G401 (cell line): Measurements from ENCODE around the gene MNAT1. TPM values are rescaled to one million over a fixed set of nuclear protein-coding genes. Genes with fewer than 3 reads are reported as not detected.

Experiments
- DNase-seq: peaks from one replicate; pipeline ENCODE4 v3.0.0-alpha.2; 2015; ENCODE audit warnings: low spot score
- in situ Hi-C: cut with HindIII; loops from 2 replicates; pipeline ENCODE4 v1.10.0; 2016; ENCODE audit warnings: low sequenced_read_pairs, mixed read lengths
- total RNA-seq: library from RNA; depleted of rRNA; stranded (reverse); fragments of >200 nt; shearing (Covaris generic); gene quantifications from 2 replicates; pipeline ENCODE4 v1.2.3, GENCODE V29; 2014

The MNAT1 gene
- total RNA-seq, 1 experiment from 2014 or later: 185 TPM

DNA sequence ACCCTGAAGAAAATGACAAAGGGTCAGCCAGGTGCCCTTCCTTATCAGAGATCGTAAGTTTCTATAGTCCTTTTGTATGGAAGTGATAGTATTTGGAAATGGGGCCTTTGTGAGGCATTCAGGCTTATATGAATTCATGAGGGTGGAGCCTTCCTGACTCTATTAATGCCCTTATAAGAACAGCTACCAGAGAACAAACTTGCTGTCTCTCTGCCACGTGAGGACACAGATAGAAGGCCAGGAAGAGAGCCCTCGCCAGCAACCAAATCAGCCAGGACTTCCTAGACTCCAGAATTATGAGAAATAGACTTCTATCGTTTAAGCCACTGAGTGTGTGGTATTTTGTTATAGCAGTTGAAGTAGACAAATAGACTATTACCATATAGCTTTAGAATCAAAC is 209.6 kb downstream of the MNAT1 start:
- DNase-seq: peak; percentile 3
- in situ Hi-C loops: no loop called here

DNA sequence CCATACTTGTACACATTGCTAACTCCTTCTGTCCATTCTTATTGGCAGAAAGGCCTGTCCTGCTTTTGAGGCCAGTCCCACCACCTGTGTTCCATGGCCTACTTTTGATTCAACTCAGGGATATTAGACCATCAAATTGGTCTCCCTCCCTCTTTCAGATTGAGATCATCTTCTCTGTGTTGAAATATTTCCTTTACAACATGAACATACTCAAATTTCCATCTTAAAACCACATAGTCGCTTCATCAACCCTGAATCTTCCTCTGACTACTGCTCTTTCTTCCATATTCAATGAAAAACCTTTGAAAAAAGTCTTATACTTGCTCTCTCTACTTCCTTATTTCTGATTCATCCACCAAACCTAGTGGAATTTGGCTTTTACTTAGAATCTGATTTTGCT is 211.4 kb downstream of the MNAT1 start:
- DNase-seq: peak; percentile 14
- in situ Hi-C loops: no loop called here

DNA sequence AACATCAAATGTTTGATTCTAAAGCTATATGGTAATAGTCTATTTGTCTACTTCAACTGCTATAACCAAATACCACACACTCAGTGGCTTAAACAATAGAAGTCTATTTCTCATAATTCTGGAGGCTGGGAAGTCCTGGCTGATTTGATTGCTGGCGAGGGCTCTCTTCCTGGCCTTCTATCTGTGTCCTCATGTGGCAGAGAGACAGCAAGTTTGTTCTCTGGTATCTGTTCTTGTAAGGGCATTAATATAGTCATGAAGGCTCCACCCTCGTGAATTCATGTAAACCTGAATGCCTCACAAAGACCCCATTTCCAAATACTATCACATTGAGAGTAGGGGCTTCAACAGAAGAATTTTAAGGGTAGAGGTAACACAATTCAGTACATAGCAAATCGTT is 212.2 kb downstream of the MNAT1 start:
- no peak for DNase-seq
- in situ Hi-C loops: no loop called here

DNA sequence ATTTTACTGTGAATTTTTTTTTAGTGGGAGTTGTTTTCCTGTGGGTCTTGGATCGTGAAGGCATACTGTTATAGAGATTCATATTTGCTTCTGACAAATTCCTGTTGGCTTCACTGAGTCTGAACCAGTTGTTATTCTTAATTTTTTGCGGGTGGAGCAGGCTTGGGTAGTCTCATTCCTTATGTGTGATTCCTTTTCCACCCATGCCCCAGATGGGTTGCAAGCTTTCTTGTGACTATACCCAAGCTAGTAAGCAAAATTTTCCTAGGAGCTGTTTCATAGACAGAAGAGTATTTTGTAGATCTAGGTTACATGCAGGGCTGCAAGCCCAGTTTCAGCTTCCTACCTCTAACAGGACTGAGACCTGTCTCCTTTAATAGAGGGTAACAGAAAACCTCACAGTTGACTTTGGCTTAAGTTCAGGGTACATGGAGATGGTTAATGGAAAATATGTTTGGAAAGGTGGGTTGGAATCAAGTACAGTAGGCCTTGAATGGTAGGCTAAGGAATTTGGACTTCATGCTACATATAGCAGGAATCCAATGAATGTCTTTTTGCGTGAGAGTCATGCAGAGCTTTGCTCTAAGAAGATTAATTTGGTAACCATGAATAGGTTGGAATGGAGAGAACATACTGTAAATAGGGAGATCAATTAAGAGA is 217.3 kb downstream of the MNAT1 start:
- in situ Hi-C loops: no loop called here
- no peak for DNase-seq

DNA sequence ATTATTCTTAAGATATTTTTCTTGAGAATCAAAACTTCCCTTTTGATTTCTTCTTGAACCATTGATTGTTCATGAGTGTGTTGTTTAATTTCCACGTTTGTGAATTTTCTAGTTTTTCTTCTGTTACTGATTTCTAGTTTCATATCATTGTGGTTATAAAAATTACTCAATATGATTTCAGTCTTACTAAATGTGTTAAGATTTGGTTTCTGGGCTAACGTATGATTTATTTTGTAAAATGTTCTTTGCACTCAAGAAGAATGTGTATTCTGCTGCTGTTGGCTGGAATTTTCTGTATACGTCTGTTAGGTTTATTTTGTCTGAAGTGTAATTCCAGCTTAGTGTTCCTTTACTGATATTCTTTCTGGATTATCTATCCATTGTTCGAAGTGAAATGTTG is 221.6 kb downstream of the MNAT1 start:
- DNase-seq: no peak
- in situ Hi-C loops: no loop called here

DNA sequence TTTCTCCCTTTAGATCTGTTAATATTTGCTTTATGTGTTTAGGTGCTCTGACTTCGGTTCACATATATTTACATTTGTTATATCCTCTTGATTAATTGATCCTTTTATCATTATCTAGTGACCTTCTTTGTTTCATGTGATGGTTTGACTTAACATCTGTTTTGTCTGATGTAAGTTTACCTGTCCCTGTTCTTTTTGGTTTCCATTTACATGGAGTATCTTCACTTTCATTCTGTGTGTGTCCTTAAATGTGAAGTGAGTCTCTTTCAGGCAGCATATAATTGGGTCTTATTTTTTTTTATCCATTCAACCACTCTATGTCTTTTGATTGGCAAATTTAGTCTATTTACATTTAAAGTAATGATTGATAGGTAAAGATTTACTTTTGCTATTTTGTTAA is 222.1 kb downstream of the MNAT1 start:
- no peak for DNase-seq
- in situ Hi-C loops: no loop called here

DNA sequence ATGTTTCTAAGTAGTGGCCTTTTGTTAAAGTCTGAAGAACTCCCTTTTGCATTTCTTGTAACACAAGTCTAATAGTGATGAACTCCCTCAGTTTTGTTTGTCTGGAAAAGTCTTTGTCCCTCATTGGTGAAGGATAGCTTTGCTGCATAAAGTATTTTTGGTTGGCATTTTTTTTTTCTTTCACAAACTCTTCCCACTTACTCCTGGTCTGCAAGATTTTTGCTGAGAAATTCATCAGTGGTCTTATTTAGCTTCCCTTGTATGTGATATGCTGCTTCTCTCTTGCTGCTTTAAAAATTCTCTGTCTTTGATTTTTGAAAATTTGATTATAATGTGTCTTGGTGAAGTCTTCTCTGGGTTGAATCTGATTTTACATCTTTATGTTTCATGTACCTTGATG is 223.6 kb downstream of the MNAT1 start:
- no peak for DNase-seq
- in situ Hi-C loops: no loop called here

DNA sequence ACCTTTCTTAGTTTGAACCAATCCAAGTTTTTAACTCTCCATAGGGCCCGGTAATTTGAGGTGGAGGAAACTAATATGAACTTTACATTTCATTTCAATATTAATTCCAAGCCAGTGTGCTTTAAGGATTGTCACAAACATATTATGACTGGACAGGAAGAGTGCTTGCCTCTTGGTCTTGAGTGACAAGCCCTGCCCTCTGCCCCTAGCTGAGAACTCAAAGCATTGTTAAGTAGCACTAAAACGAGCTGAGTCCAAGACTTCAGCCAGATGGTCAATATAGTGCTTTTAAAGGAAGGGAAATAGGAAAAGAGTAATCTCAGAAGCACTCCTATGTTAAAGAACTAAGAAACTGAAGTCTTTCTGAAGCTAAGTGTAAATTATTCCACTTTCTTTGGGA is 229.2 kb downstream of the MNAT1 start:
- no peak for DNase-seq
- in situ Hi-C loops: no loop called here

DNA sequence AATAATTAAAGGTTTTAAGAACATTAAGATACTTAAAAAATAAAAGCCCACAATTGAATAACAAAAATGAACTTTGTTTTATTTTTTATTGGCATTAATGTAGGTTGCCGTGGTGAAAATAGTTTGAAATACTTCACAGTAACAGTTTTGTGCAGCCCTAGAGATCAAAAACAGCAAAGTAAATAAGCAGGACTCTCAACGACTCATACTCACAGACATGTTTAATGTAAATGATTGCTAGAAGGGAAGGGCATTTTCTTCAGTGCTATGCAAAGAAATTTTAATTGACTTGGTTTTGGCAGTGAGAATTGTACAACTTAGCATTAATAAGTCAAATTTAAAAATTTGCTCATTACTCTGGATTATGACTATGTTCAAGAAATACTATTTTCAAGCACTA is 230.3 kb downstream of the MNAT1 start:
- DNase-seq: no peak
- in situ Hi-C loops: no loop called here

DNA sequence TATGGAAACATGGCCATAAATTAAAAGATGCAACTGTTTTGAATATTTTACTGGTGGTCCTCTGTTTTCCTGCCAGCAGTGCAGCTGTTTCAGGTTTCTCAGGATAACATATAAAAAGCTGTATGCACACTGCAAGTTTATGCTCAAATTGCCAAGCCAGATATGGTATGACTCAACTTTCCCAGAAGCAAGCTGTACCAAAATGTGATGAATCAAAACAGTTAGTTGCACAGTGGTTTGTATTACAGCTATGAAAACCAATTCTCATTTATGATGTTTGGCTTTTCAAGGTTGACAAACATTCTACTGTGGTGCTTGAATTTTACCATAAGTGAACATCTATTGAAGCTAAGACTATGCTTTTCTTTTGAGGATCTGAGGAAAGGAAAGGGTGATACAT is 230.8 kb downstream of the MNAT1 start:
- in situ Hi-C loops: no loop called here
- DNase-seq: no peak

DNA sequence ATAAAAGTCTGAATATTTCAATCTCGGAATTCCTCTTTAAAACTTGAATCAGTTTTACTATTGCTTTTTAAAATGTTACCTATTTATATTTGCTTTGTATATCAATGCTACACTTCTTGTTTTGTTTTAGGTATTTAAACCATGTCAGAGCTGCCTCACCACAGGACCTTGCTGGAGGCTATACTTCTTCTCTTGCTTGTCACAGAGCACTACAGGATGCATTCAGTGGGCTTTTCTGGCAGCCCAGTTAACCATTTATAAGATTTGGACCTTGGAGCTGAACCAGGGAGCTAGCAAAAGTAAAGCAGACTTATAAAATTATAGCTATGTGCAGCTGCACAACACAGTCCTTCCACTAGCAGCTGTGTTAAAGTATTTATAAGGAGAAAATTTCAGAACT is 233.5 kb downstream of the MNAT1 start:
- no peak for DNase-seq
- in situ Hi-C loops: no loop called here

DNA sequence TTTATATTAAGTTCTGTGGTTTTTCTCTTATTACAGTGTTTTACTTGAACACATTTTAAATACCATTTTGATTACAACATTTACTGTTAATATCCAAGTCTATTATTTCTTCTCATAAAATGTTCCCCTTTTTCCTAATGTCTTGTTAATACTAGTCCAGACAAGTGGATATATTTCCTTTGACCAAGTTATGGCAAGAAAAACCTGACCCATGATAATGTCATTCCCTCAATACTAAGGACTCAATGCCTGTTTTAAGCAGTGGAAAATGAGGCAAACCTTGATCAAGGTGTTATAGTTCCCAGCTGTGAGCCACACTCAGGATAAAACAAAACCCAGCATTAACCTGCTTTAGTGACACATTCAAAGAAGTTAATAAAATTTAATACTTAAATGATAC is 234.1 kb downstream of the MNAT1 start:
- no peak for DNase-seq
- in situ Hi-C loops: no loop called here

DNA sequence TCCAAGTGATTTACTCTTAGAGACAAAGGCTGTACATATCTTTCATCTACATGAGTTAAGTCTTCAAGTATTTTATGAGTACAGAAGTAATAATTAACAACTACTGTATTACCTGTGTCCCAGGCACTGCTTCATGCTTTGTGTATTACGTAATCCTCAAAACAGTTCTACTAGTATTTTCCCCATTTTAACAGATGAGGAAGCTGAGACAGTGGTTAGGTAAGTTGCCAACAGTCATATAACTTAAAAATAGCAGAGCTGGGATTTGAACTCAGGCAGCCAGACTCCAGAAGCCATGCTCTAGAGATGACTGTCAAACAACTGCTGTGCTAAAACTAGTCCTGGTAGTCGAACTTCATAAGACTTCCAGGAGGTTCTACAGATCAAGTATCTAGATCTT is 235.6 kb downstream of the MNAT1 start:
- DNase-seq: no peak
- in situ Hi-C loops: no loop called here

DNA sequence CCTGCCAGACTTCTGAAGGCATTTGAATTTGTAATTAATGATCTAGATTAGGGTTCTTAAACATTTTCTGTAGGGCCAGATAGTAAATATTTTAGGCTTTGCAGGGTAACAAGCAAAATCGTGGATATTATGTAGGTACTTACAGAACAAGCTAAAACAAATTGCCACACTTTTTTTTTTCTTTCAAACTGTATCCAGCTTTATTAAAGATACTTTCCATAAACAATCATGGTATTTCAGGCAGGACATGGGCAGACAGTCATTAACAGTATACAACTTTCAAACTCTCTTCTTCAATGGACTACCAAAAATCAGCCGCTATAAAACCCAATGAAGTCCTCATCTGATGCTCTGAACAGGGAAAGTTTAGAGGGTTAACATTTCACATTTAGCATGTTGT is 236.7 kb downstream of the MNAT1 start:
- DNase-seq: no peak
- in situ Hi-C loops: no loop called here

DNA sequence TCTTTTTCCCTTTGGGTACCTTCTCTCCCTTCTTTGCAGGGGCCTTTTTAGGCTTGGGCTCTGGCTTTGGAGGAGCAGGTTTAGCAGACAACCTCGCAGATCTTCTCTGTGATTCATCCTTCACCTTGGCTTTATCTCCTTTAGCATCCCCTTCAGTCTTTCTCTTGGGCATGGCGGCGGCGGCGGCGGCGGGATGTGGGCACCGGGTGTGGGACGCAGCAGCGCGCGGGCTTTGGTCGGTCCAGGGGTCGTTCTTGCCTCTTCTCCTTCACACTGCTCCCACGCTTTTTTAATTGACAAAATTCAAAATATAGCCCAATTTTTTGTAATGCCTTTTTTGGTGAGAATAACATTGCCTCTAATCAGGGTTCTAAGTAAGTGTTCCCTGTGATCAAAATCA is 237.7 kb downstream of the MNAT1 start:
- no peak for DNase-seq
- in situ Hi-C loops: no loop called here

DNA sequence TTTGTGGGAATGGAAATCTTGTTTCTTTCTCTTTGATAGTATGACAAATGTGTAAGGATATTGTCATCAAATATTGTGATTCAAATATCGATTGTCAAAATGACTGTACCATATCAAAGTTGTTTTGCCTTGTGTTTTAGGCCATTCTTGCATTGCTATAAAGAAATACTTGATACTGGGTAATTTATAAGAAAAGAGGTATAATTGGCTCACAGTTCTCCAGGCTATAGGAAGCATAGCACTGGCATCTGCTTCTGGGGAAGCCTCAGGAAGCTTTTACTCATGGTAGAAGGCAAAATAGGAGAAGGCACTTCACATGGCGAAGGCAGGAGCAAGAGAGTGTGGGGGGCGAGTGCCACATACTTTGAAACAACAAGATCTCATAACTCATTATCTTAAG is 238.5 kb downstream of the MNAT1 start:
- in situ Hi-C loops: no loop called here

DNA sequence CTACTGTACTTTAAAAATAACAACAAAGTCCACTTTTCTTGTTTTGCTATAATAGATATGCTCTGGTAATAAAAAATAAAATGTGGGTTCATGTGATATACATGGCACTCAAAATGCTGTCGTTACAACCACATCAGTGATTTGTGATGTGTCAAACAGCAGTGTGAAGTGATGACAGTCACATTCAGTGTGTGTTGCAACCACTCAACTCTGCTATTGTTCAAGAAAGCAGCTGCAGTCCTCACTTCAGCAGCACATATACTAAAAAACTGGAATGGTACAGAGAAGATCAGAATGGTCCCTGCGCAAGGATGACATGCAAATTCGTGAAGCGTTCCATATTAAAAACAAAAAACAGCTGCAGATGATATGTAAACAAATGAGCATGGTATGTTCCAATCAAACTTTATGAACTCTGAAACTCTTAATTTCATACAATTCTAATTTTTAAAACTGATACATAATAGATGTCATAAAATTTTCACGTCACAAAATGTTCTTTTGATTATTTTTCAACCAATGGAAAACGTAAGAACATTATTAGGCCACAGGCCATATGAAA is 239.6 kb downstream of the MNAT1 start:
- no peak for DNase-seq
- in situ Hi-C loops: no loop called here

More for the DNA sequence above, 238.5 kb downstream of the MNAT1 start:
- DNase-seq: no peak

DNA sequence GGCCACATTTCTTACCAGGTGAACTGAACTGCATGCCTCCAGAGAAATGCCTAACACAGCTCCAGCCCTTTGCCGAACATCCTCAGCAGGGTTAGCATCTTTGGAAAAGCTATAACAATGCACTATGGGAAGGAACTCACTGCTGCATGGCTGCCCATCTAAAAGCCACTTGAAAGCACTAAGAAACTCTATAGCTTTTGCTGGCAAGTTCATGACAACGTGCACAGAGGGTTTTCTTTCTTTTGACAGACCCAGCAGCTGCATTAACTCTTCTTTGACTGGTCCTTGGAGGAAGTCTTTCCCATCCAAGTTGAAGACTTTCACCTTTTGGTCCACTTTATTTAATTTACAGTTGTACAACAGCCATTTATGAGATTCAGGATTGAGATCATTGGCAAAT is 241.0 kb downstream of the MNAT1 start:
- in situ Hi-C loops: no loop called here
- peak; percentile 21 for DNase-seq

DNA sequence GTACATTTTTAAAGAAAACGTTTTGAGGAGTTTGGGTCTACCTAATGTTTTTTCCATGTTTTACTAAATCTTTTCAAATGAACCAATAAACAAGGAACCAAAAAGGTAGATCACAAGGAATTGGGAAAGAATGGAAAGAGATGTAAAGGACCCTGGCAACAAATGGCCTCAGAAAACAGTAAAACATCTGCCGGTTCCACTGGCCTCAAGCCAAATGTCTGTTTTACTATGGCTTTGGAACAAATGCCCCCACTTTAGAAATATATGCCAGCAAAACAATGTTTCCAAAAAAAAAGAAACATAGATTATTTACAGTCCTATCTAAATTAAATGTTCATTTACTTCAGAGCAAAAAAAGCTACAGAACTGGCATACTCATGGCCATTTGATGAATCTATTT is 243.3 kb downstream of the MNAT1 start:
- no peak for DNase-seq

DNA sequence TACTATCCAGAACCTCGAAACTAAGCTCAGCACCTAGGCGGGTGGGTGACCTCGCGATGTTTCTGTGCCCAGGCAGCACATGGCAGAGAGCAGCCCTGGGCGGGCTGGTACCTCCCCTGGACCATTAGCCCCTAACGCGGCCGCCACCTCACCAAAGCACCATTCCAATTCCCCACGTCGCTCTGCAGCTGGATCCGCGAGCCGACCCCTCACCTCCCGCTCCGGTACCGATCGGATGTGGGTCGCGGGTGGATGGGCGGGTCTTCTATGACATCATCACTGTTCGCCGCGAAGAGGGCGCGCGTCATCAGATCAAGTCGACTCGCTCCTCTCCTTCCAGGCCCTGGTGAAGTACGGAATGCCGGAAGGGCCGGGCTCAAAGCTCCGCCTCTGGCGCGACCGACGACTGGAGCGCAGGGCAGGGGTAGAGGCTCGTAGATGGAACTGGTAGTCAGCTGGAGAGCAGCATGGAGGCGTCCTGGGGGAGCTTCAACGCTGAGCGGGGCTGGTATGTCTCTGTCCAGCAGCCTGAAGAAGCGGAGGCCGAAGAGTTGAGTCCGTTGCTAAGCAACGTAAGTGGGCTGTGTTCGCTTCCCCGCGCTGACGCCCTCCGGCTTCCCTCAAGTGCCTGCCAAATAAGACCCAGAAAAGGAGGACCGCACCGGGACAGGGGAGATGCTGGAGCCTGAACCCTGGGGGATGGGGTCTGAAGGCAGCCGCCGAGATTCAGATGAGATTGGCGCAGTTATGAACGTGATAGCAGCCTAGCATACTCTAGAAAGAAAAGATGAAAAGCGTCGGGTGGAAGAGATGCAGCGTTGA is 246.5 kb downstream of the MNAT1 start, which contains the start of the genes SLC38A6 and TRMT5:
Gene SLC38A6 (plus strand): TSS at position 435 of the 822 bp plus-strand sequence. CDS start 33 bp downstream, at position 468.
Gene TRMT5 (minus strand): TSS at position 269 of the 822 bp plus-strand sequence. CDS start 106 bp downstream, at position 163.
- DNase-seq: peak; percentile 94
- in situ Hi-C loops: no loop called here

More for the DNA sequence above, 243.3 kb downstream of the MNAT1 start:
- in situ Hi-C loops: no loop called here
